ENCODE data around the gene LMBR1L. TPM values are rescaled to one million over a fixed set of nuclear protein-coding genes. Genes with fewer than 3 reads are reported as not detected.
A peak's percentile ranks its signal among the peaks of the same experiment; 100 is the strongest.

LMBR1L gene
- total RNA-seq, 1 donor from 2014 or later, result 105 TPM

DNA sequence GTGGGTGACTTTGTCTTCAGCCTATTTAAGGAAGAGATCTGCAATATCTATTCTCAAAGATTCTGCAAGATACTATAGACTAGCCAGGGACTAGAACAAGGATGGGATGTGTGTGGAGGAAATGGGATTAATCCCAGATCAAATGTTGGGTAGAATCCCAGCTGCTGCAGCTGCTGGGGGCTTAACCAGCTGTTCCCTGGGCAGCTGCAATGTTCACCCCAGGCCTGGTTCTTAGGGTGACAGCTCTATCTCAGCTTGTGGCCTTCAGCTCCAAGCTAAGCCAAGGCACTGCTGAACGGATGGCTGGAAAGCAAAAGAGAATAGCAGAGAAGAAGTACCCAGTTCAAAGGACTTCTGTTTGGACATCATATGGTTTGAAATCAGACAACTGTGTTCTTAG, 30.9 kb downstream of the LMBR1L start:
- Mint-ChIP-seq H3K4me1 (ENCODE audit: unreplicated experiment) (no peaks in the 10 kb centered on the region), H3K27me3 (peaks cover 28% of the 10 kb centered on the region), H3K9me3 (no peaks in the 10 kb centered on the region), H3K27ac (no peak overlapping the region), H3K4me3 (no peak overlapping the region), H3K36me3 (no peaks in the 10 kb centered on the region)
- no peak for DNase-seq (ENCODE audit: extremely low spot score, unreplicated experiment)
- no peak for TF ChIP-seq CTCF (conservative IDR thresholded peaks at IDR 0.05)

DNA sequence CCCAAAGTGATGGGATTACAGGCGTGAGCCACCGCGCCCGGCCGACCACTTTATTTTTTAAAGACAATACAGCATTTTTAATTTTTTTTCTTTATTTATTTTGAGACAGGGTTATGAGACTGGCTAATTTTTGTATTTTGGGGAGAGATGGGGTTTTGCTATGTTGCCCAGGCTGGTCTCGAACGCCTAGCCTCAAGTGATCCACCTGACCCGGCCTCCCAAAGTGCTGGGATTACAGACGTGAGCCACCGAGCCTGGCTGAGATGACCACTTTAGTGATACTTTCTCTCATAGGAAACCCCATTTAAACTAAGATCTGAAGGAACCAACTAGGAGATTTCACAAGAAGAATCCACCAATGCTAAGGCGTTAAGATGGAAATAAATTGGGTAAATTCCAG, 39.7 kb downstream of the LMBR1L start:
- Mint-ChIP-seq H3K9me3 (no peaks in the 10 kb centered on the region), H3K4me3 (no peak overlapping the region), H3K36me3 (no peaks in the 10 kb centered on the region), H3K27ac (no peak overlapping the region), H3K4me1 (ENCODE audit: unreplicated experiment) (peaks cover 15% of the 10 kb centered on the region), H3K27me3 (peaks cover 4% of the 10 kb centered on the region)
- TF ChIP-seq CTCF (conservative IDR thresholded peaks at IDR 0.05), result no peak
- no peak for DNase-seq (ENCODE audit: extremely low spot score, unreplicated experiment)

- Mint-ChIP-seq H3K4me3 (peak within 1 kb of the TSS; percentile 94), H3K9me3 (no peaks in the 10 kb centered on the region), H3K36me3 (no peaks in the 10 kb centered on the region), H3K27me3 (peaks cover 4% of the 10 kb centered on the region), H3K4me1 (ENCODE audit: unreplicated experiment) (peaks cover 15% of the 10 kb centered on the region), H3K27ac (peak within 1 kb of the TSS; percentile 79)
- DNase-seq (ENCODE audit: extremely low spot score, unreplicated experiment), result peak; percentile 98
- no peak for TF ChIP-seq CTCF (conservative IDR thresholded peaks at IDR 0.05)
Measured at GRCh38 chr12:49069507-49070346, 40.9 kb downstream of the LMBR1L start, which contains the start of gene RHEBL1. Gene RHEBL1, minus strand, starts transcription at chr12:49069979. Its CDS starts 194 bp downstream, at chr12:49069785.

GRCh38 chr12:49068879-49069506, 41.7 kb downstream of the LMBR1L start:
- Mint-ChIP-seq H3K36me3 (no peaks in the 10 kb centered on the region), H3K4me1 (ENCODE audit: unreplicated experiment) (peaks cover 17% of the 10 kb centered on the region), H3K9me3 (no peaks in the 10 kb centered on the region), H3K27ac (peak overlapping the region; percentile 79), H3K4me3 (peak overlapping the region; percentile 94), H3K27me3 (peaks cover 4% of the 10 kb centered on the region)
- no peak for TF ChIP-seq CTCF (conservative IDR thresholded peaks at IDR 0.05)
- no peak for DNase-seq (ENCODE audit: extremely low spot score, unreplicated experiment)

- no peak for DNase-seq (ENCODE audit: extremely low spot score, unreplicated experiment)
- Mint-ChIP-seq H3K36me3 (no peaks in the 10 kb centered on the region), H3K4me1 (ENCODE audit: unreplicated experiment) (peaks cover 25% of the 10 kb centered on the region), H3K27ac (no peak overlapping the region), H3K4me3 (no peak overlapping the region), H3K9me3 (no peaks in the 10 kb centered on the region), H3K27me3 (peaks cover 4% of the 10 kb centered on the region)
- no peak for TF ChIP-seq CTCF (conservative IDR thresholded peaks at IDR 0.05)
Measured at GRCh38 chr12:49066120-49066519, 44.5 kb downstream of the LMBR1L start.

Data from type B pancreatic cell (in vitro differentiated cells).